KOPT-K1 (cell line): ENCODE data around the gene GRM4.
"Not testable (repeated sequence)": the region's sequence is repeated elsewhere in the genome, so short reads cannot be mapped to it uniquely, and the experiment has no call there.

Source experiments
- H3K27ac ChIP-seq: fragments of 200-600 bp; sonication (generic); 2 replicates; pipeline ENCODE4 v1.5.1; 2016; ENCODE audit warnings: antibody characterized with exemption, mild to moderate bottlenecking, low read depth, low read length; ENCODE audit not compliant: poor library complexity, severe bottlenecking
- H3K36me3 ChIP-seq: fragments of 200-600 bp; sonication (generic); 2 replicates; pipeline ENCODE4 v1.5.1; 2017; ENCODE audit warnings: antibody characterized with exemption, mild to moderate bottlenecking, low read length, moderate library complexity; ENCODE audit not compliant: insufficient read depth
- H3K9me3 ChIP-seq: fragments of 200-600 bp; sonication (generic); 2 replicates; pipeline ENCODE4 v1.5.1; 2017; ENCODE audit warnings: antibody characterized with exemption, low read length, mild to moderate bottlenecking; ENCODE audit not compliant: insufficient read depth, poor library complexity, severe bottlenecking

Gene GRM4

DNA sequence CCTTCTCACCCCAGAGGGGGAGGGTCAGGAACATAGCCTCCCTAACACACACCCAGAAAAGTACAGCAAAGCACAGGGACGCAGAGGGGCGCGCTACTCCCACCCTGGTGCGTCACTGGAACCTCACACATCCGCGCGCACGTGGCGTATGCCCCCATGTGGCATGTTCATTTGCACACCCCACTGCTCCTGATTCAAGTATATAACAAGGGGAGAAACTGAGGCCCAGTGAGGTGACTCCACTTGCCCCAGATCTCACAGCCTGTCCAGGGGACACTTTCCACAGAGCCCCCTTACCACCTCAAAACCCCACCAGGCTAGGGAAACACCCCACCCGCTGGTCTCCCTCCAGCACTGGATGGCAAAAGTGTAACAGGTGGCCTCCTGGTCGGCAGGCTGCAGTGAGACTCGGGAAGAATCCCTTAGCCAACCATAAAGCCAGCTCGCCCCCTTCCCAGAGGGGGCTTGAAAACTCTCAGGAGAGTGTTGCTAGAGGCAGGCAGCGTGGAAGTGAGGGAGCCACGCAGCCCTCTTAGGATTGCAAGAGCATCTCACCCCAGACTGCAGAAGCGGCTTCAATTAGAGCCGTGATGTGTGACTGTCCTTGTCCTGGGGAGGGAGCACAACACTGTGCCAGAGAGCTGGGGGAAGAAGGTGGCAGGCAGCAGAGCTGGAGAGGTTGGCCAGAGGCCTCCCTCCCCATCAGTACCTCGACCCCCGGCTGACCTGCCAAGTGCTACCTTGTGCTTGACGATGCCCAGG is at the start of gene GRM4:
Gene GRM4, minus strand, starts transcription at position 67 of the 762 bp plus-strand sequence. CDS start 12,591 bp downstream, outside the sequence.
- Histone ChIP-seq H3K27ac (no peak within 1 kb of the TSS), H3K9me3 (no peaks in the 10 kb centered on the region), H3K36me3 (no peaks in the 10 kb centered on the region)

DNA sequence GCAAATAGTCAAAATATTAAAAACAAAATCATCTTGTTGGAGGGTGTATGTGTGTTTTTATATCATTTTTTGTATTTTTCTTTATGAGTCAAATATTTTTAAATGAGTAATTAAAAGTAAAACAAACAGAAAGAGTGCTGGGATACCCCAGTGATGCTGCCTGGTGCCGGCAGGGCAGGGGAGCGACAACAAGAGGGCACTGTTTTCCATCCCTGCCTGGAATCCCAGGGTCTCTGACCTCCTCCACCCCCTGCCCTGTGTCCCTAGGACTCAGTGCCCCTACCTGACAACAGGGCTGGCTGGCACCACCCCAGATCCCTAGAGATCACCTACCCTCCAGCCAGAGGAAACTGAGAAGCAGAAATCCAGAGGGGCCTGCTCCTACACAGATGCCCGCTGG is 48.9 kb upstream of the GRM4 start:
- Histone ChIP-seq H3K27ac (no peak overlapping the region), H3K9me3 (no peaks in the 10 kb centered on the region), H3K36me3 (no peaks in the 10 kb centered on the region)

DNA sequence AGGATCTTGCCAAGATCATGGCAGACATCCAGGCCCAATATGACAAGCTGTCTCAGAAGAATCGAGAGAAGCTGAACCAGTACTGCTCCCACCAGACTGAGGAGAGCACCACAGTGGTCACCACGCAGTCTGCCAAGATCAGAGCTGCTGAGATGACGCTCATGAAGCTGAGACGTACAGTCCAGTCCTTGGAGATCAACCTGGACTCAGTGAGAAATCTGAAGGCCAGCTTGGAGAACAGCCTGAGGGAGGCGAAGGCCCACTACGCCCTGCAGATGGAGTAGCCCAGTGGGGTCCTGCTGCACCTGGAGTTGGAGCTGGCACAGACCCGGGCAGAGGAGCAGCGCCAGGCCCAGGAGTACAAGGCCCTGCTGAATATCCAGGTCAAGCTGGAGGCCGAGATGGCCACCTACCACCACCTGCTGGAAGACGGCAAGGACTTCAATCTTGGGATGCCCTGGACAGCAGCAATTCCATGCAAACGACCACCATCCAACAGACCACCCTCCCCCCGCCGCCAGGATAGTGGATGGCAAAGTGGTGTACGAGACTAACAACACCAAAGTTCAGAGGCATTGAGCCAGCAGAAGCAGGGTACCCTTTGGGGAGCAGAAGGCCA is 44.7 kb upstream of the GRM4 start:
- H3K27ac ChIP-seq, result no peak overlapping the region
- no peaks in the 10 kb centered on the region for H3K9me3 ChIP-seq
- no peaks in the 10 kb centered on the region for H3K36me3 ChIP-seq

DNA sequence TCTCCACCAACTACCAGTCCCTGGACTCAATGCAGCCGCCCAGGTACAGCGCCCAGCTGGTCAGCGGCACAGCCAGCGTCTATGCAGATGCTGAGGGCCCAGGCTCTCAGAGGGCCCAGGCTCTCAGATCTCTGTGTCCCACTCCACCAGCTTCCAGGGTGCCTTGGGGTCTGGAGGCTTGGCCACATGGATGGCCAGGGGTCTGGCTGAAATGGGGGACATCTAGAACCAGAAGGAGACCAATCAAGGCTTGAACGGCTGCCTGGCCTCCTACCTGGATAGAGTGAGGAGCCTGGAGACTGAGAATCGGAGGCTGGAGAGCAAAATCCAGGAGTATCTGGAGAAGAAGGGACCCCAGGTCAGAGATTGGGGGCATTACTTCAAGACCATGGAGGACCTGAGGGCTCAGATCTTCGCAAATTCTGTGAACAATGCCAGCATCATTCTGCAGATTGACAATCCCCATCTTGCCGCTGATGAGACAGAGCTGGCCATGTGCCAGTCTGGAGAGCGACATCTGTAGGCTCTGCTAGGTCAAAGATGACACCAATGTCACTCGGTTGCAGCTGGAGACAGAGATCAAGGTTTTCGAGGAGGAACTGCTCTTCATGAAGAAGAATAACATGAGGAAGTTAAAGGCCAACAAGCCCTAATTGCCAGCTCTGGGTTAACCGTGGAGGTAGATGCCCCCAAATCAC is 44.1 kb upstream of the GRM4 start:
- Histone ChIP-seq H3K27ac (no peak overlapping the region), H3K36me3 (no peaks in the 10 kb centered on the region), H3K9me3 (no peaks in the 10 kb centered on the region)

DNA sequence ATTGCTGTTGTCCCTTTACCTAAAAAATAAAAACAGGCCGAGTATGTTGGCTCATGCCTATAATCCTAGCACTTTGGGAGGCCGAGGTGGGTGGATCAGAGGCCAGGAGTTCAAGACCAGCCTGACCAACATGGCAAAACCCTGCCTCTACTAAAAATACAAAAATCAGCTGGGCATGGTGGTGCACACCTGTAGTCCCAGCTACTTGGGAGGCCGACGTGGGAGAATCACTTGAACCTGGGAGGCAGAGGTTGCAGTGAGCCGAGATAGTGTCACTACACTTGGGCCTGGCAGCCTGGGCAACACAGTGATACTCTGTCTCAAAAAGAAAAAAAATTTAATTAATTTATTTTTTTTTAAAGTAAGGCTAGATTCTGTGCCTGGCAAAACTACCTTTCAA is 38.8 kb upstream of the GRM4 start:
- H3K27ac ChIP-seq, H3K36me3 ChIP-seq, H3K9me3 ChIP-seq: not testable (repeated sequence)

DNA sequence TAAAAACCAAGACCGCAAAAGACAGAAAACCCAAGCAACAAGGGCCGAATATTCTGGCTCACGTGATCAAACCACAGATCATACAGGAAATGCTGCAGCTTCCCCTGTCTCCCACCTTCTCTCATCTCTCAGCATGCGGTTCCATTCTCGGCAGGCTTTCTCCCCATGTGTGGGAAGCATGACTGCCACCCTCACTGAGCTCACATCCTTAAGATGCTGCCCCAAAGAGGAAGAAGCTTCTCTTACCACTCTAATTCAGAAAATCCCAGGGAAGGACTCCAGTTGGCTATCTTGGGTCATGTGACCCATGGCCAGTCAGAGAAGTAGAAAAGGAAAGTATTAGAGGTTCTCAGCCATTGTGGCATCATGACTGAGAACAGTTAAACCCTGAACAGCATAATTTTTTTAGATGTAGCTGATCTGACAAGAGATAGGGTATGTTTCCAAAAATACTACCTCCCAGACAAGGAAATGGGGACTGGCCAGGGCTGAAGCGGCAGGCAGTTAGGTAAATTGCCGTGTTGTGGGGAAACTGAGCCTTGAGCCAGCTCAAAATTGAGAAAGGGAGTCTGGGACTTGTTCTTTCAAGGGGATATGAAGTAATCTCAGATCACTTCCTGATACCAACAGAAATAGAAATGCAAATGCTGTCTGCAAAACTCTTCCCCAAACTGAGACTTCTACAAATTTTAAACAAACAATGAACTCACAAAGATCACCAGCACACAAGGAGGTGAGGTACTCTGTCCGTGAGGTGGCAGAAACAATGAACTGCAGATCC is 37.1 kb upstream of the GRM4 start:
- H3K36me3 ChIP-seq, result no peaks in the 10 kb centered on the region
- H3K9me3 ChIP-seq, result no peaks in the 10 kb centered on the region
- peak overlapping the region; percentile 76 for H3K27ac ChIP-seq

DNA sequence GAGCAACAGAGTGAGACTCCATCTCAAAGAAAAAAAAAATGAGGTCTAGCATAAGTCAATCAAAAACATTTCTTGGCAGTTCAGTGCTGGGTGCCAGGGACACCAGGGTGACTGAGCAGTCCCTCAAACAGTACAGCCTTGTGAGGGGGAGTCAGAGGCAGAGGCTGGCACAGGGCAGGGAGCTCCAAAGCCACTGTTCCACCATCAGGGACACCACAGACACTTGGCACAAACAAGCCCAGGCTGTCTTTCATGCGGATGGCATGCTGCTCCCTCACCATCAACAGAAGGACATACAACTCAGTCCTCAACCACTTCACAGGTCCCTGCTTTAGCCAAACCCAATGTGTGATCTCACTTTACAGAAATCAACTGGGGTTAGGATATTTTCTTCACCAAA is 36.0 kb upstream of the GRM4 start:
- Histone ChIP-seq H3K9me3 (no peaks in the 10 kb centered on the region), H3K36me3 (no peaks in the 10 kb centered on the region), H3K27ac (no peak overlapping the region)

DNA sequence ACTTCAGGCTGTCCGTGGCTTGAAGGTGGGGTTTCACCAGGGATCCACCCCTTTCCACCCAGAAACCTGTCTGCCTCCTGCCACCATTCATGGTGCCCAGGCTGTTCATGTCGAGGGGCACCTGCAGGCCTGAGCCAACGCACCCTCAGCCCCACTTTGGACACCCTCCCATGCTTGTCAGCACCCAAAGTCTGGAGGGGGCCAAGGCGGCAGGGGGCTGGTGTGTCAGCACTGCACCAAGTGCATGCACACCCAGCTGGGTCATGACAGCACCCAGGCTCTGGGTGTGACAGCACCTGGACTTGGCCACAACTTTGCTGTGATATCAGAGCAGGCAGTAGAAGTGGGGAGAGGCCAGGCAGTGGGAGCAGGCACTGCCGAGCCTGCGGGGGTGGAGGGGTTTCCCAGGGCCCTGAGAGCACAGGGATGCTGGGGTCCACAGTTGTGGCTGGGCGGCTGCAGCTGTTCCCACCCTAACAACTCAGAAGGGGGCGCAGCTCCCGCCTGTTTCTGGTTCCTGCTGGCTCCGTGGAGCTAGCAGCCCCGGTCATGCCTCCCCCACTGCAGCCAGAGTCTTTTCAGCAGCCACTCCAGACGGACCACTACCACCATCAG is 33.3 kb upstream of the GRM4 start:
- Histone ChIP-seq H3K9me3 (no peaks in the 10 kb centered on the region), H3K36me3 (no peaks in the 10 kb centered on the region), H3K27ac (no peak overlapping the region)

DNA sequence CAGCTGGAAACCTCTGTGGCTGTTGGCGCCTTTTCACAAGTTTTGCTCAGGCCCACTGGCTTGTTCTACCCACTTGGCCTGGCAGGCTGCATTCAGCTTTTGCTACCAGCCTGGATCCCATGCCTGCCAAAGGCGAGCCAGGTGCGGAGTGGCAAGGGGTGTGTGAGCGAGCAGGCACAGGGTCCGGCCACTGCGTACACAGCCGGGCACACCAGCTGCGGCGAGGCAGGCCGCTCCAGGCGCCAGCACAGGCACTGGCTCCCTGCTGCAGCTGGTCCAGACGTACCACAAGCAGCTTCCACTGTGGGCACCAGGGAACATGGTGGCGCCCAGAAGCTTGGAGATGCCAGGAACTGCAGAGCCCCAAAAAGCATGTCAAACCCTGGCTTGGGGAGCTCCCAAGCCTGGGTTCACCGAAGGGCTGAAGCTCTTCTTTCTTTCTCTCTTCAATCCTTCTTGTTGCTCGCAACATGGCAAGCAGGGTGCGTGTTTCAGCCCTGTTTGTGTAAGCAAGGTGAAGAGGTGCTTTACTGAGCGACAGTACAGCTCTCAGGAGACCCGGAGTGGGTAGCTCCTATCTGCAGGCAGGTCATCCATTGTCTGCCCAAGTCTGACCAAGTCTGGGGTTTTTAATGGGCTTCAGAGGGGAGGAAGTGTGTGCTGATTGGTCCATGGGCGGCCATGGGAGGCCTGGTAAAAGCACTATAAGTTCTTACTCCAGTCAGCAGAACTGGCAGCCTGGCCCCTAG is 32.6 kb upstream of the GRM4 start:
- no peaks in the 10 kb centered on the region for H3K36me3 ChIP-seq
- H3K9me3 ChIP-seq, result no peaks in the 10 kb centered on the region
- H3K27ac ChIP-seq, result no peak overlapping the region

DNA sequence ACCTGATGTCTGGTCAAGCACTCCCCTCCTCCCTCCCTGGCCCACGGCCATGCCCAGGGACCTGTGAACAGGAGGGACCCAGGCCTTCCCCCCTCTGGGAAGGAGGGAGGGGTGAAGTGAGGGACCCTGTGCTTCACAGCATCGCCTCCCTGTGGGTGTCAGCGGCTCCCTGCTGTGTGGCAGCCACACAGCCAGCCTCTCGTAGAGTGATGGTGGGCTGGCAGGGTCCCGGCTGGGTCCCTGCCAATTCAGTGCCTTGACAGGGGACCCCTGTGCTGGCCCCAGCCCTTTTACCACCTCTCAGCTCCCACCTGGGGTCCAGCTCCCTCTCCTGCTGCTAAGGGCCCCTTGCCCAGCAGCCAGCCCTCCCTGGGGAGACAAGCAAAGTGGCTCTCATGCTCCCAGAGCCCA is 31.3 kb upstream of the GRM4 start:
- no peaks in the 10 kb centered on the region for H3K9me3 ChIP-seq
- H3K36me3 ChIP-seq, result no peaks in the 10 kb centered on the region
- no peak overlapping the region for H3K27ac ChIP-seq

DNA sequence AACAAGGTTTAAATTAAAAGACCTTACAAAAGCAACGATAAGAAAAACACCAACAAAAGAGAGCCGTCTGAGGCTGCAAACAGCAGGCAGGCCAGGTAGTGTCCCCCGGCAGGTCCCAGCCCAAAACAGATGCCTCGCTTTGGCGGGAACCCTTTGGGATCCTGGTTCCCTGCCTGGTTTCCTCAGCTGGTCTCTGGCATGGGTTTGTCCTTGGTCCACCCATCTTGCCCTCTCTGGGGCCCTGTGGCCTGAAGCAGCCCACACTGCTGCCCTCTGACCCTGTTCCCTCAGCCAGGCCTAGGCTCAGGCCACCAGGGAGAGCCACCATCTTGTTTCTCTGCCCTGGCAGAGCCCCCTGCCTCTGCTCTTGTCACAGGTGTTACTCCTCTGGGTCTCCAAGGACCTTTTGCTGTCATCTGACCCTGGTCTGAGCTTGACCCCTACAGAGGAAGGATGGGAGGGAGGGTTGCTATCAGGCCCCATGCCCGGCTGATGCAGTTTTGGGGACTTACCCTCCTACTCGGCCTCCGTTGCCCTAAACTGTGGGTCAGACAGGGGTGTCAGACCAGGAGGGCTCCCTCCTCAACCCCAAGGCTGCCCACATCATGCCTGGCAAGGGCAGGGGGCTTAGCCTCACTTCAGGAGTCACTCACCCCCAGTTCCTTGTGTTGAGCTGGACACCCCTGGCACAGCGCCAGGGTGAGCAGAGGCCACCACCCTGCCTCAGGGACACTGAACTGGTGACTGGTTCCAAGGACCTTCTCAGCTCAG is 30.6 kb upstream of the GRM4 start:
- Histone ChIP-seq H3K9me3 (no peaks in the 10 kb centered on the region), H3K36me3 (no peaks in the 10 kb centered on the region), H3K27ac (no peak overlapping the region)

DNA sequence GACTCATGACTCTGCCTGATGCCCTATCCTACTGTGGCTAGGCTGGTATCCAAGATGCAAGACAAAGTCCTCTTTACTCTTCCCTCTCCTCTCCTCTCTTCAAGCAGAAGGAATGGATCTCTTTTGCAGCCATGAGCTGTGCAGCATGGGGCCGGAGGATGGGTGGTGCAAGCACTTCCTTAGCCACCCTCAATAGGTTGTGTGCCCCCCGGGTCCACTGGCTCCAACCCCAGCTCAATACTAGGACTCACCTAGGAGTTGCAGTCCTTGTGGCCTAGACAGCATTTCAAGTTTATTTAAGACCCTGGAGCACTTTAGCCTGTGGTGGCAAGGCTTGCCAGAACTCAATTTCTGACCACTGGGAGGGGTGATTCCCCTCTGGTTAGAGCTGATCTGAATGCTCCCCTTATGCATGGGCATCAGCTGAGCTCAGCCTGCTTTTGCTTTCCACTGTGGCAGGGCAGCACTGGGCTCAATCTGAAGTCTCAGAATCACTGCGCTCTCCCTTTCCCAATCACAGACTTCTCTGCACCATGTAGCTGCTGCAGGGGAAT is 29.0 kb upstream of the GRM4 start:
- Histone ChIP-seq H3K9me3 (no peaks in the 10 kb centered on the region), H3K27ac (no peak overlapping the region), H3K36me3 (no peaks in the 10 kb centered on the region)

DNA sequence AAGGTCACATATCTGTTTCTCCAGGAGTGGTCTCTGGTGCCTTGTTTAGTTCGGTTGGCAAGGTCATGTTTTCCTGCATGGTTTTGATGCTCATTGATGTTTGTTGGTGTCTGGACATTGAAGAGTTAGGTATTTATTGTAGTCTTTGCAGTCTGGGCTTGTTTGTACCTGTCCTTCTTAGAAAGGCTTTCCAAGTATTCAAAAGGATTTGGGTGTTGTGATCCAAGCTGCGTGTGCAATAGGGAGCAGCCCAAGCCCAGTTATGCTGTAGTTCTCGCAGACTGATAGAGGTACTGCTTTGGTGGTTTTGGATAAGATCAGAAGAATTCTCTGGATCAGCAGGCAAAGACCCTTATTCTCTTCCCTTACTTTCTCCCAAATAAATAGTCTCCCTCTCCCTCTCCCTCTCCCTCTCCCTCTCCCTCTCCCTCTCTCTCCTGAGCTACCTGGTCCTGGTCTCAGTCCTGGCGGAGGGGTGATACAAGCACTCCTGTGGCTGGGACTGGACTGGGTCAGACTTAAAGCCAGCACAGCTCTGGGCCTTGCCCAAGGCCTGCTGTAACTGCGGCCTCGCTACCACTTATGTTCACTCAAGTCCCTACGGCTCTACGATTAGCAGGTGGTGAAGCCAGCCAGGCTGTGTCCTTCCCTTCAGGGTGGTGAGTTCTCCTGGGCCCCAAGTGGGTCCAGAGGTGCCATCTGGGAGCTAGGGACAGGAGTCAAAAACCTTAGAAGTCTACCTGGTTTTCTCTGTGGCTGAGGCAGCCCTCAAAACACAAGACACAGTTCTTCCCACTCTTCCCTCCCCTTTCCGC is 27.3 kb upstream of the GRM4 start:
- no peaks in the 10 kb centered on the region for H3K9me3 ChIP-seq
- H3K36me3 ChIP-seq, result no peaks in the 10 kb centered on the region
- H3K27ac ChIP-seq, result no peak overlapping the region
